Measurements from ENCODE around the gene GOLT1B. TPM values are rescaled to one million over a fixed set of nuclear protein-coding genes. Genes with fewer than 3 reads are reported as not detected.
A peak's percentile ranks its signal among the peaks of the same experiment; 100 is the strongest.

The GOLT1B gene
- total and polyA plus RNA-seq, 2 of the 13 experiments (the other 11 are each of a cell fraction or from before 2014, with no cell fraction given) = 23.6 to 38.4 TPM

- peaks cover 52% of the 10 kb centered on the region for H3K4me1 ChIP-seq (ENCODE audit: insufficient read depth, low read length)
- no peaks in the 10 kb centered on the region for H4K20me1 ChIP-seq (ENCODE audit: insufficient read depth, low read length)
- intact Hi-C loops (cut with micrococcal nuclease; ENCODE audit: unreplicated experiment) (no loop called here), in situ Hi-C loops (cut with HindIII; ENCODE audit: extremely low pct_ligation_motif_present, low pct_unique_long_range_greater_than_20kb) (no loop called here)
- TF ChIP-seq ZNF768 (CRISPR knock-in tag; IDR thresholded peaks at IDR 0.05) (peak; percentile 30; the same call in 1 of the 2 replicates), RXRB (CRISPR knock-in tag; IDR thresholded peaks at IDR 0.05; ENCODE audit: borderline replicate concordance) (0 out of 2 replicates have a peak, but pooled peaks have one; percentile 28), HNF1A (IDR thresholded peaks at IDR 0.05; ENCODE audit: low read depth) (peak; percentile 55), HNF1A (CRISPR knock-in tag; IDR thresholded peaks at IDR 0.05; ENCODE audit: borderline replicate concordance) (no peak), CEBPB (IDR thresholded peaks at IDR 0.05; ENCODE audit: borderline replicate concordance, low read depth, low read length) (peak; percentile 77), ZNF7 (CRISPR knock-in tag; IDR thresholded peaks at IDR 0.05) (no peak), GATAD2A (CRISPR knock-in tag; IDR thresholded peaks at IDR 0.05) (0 out of 2 replicates have a peak, but pooled peaks have one; percentile 37), HMGXB4 (CRISPR knock-in tag; IDR thresholded peaks at IDR 0.05; ENCODE audit: borderline replicate concordance in 1 of 2, low read depth in 1 of 2) (no peak), ZNF44 (CRISPR knock-in tag; IDR thresholded peaks at IDR 0.05) (no peak), ARID3A (IDR thresholded peaks at IDR 0.05; ENCODE audit: low read depth, low read length) (peak; percentile 45), ZNF362 (CRISPR knock-in tag; IDR thresholded peaks at IDR 0.05; ENCODE audit: borderline replicate concordance) (peak; percentile 33; the same call in 1 of the 2 replicates), CEBPG (CRISPR knock-in tag; IDR thresholded peaks at IDR 0.05) (peak; percentile 74)
- no peaks in the 10 kb centered on the region for H3K36me3 ChIP-seq (replicated peaks in 1 of 2; ENCODE audit: control insufficient read depth in 1 of 2, insufficient read depth in 2 of 2, low read length in 2 of 2)
- DNase-seq (ENCODE audit: low spot score) = peak; percentile 32
- no peaks in the 10 kb centered on the region for H3K27me3 ChIP-seq (ENCODE audit: control insufficient read depth in 1 of 2, insufficient read depth in 2 of 2, low read length in 2 of 2)
- 26% methylated on average over 5 of the region's 5 CpGs for WGBS (ENCODE audit: low lambda C conversion rate)
- no peaks in the 10 kb centered on the region for H3K9me3 ChIP-seq (ENCODE audit: low read length)
- no peak overlapping the region for H2AFZ ChIP-seq (ENCODE audit: low read length)
- ChIA-PET POLR2A (no interaction called here), CTCF (ENCODE audit: low intra/inter-chr PET ratio, low total read pairs) (no interaction called here)
- no peak overlapping the region for H3K4me3 ChIP-seq (replicated peaks in 1 of 3; ENCODE audit: insufficient read depth in 1 of 3, low read depth in 2 of 3, low read length in 3 of 3)
- peak overlapping the region; percentile 24; the same call in 1 of the 2 replicates for H3K4me2 ChIP-seq (ENCODE audit: low read depth, low read length)
- H3K27ac ChIP-seq (ENCODE audit: extremely low read length, insufficient read depth, low read length) = peak overlapping the region; percentile 28
- H3K9ac ChIP-seq (ENCODE audit: insufficient read depth, low read depth, low read length) = no peak overlapping the region
- no peaks in the 10 kb centered on the region for H3K79me2 ChIP-seq (ENCODE audit: insufficient read depth, low read length)
- FAIRE-seq = peak; percentile 68
- ATAC-seq = peak; percentile 76
- no TSS peak for BruUV-seq (replicated peaks)
Measured at GRCh38 chr12:21566223-21566906, 64.8 kb downstream of the GOLT1B start.

Data from HepG2 (cell line).